Activated CD4-positive, alpha-beta T cell treated with anti-CD3 and anti-CD28 coated beads, Interleukin-2, amount 50 U/mL, for 16 hours (primary cell): Measurements from ENCODE around the gene TFDP2.

Experiments used
- DNase-seq: peaks from one replicate; pipeline ENCODE4 v3.0.0-alpha.2; 2020

The TFDP2 gene

GRCh38 chr3:142072816-142073215, 76.5 kb downstream of the TFDP2 start:
- no peak for DNase-seq

GRCh38 chr3:142065932-142066331, 83.4 kb downstream of the TFDP2 start:
- no peak for DNase-seq

GRCh38 chr3:142065344-142065743, 84.0 kb downstream of the TFDP2 start:
- DNase-seq, result no peak

- no peak for DNase-seq
Observed at GRCh38 chr3:142064454-142064853, 84.9 kb downstream of the TFDP2 start.

GRCh38 chr3:142057331-142057725, 92.0 kb downstream of the TFDP2 start:
- DNase-seq, result no peak

- no peak for DNase-seq
Observed at GRCh38 chr3:142056656-142057330, 92.6 kb downstream of the TFDP2 start.

- DNase-seq, result no peak
Observed at GRCh38 chr3:142053835-142054234, 95.5 kb downstream of the TFDP2 start.

- peak; percentile 9 for DNase-seq
Observed at GRCh38 chr3:142053244-142053643, 96.1 kb downstream of the TFDP2 start.

- no peak for DNase-seq
Observed at GRCh38 chr3:142051351-142051750, 98.0 kb downstream of the TFDP2 start.

GRCh38 chr3:142047021-142047369, 102.3 kb downstream of the TFDP2 start:
- DNase-seq, result no peak

GRCh38 chr3:142046320-142047020, 102.9 kb downstream of the TFDP2 start:
- no peak for DNase-seq

- no peak for DNase-seq
Observed at GRCh38 chr3:142040941-142041491, 108.3 kb downstream of the TFDP2 start.

GRCh38 chr3:142035308-142035922, 113.9 kb downstream of the TFDP2 start:
- peak; percentile 5 for DNase-seq

- no peak for DNase-seq
Observed at GRCh38 chr3:142033292-142033691, 116.1 kb downstream of the TFDP2 start.

- DNase-seq, result no peak
Observed at GRCh38 chr3:142031575-142031974, 117.8 kb downstream of the TFDP2 start.

GRCh38 chr3:142029791-142030190, 119.6 kb downstream of the TFDP2 start:
- DNase-seq, result no peak

GRCh38 chr3:142029052-142029642, 120.2 kb downstream of the TFDP2 start:
- no peak for DNase-seq

GRCh38 chr3:142028243-142028777, 121.0 kb downstream of the TFDP2 start:
- peak; percentile 46 for DNase-seq

GRCh38 chr3:142027735-142028134, 121.6 kb downstream of the TFDP2 start:
- peak; percentile 14 for DNase-seq

GRCh38 chr3:142027300-142027699, 122.0 kb downstream of the TFDP2 start:
- no peak for DNase-seq

- DNase-seq, result no peak
Observed at GRCh38 chr3:142026333-142026732, 123.0 kb downstream of the TFDP2 start.

- peak; percentile 54 for DNase-seq
Observed at GRCh38 chr3:142022381-142022780, 127.0 kb downstream of the TFDP2 start.

GRCh38 chr3:142021127-142021526, 128.2 kb downstream of the TFDP2 start:
- no peak for DNase-seq
